ENCODE results near the gene ZSWIM4.

Gene ZSWIM4

GRCh38 chr19:13826652-13827235 is 31.5 kb downstream of the ZSWIM4 start:
- intact Hi-C loops (cut with micrococcal nuclease), result no loop called here
- Mint-ChIP-seq H3K27ac (no peak overlapping the region), H3K36me3 (ENCODE audit: low read depth) (peaks cover 79% of the 10 kb centered on the region), H3K4me1 (ENCODE audit: low read depth) (peaks cover 13% of the 10 kb centered on the region), H3K27me3 (no peaks in the 10 kb centered on the region), H3K9me3 (no peaks in the 10 kb centered on the region), H3K4me3 (no peak overlapping the region)

DNA sequence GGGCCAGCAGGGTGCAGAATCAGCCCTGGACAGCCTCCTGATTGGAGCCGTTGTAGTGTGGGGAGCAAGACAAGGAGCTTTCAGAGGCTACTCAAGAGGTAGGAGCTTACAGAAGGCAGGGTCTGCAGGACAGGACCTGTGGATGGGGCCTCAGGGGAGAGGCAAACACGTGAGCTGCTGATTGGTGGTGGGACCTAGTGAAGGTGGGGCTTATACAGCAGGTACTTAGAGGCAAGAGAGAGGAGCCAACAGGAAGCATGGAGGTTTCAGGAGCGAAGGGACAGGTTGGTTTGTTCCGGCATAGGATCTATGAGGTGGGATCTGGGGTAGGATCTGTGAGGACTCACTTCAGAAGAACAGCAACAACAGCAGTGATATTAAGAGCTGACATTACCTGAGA is 32.4 kb downstream of the ZSWIM4 start:
- H3K27me3 Mint-ChIP-seq, result no peaks in the 10 kb centered on the region
- H3K4me1 Mint-ChIP-seq (ENCODE audit: low read depth), result peaks cover 15% of the 10 kb centered on the region
- H3K4me3 Mint-ChIP-seq, result no peak overlapping the region
- intact Hi-C loops (cut with micrococcal nuclease), result no loop called here
- no peaks in the 10 kb centered on the region for H3K9me3 Mint-ChIP-seq
- H3K27ac Mint-ChIP-seq, result no peak overlapping the region
- peaks cover 78% of the 10 kb centered on the region for H3K36me3 Mint-ChIP-seq (ENCODE audit: low read depth)

- intact Hi-C loops (cut with micrococcal nuclease), result no loop called here
- Mint-ChIP-seq H3K4me1 (ENCODE audit: low read depth) (peaks cover 35% of the 10 kb centered on the region), H3K27me3 (no peaks in the 10 kb centered on the region), H3K36me3 (ENCODE audit: low read depth) (peaks cover 86% of the 10 kb centered on the region), H3K27ac (no peak overlapping the region), H3K4me3 (no peak overlapping the region), H3K9me3 (no peaks in the 10 kb centered on the region)
Observed at GRCh38 chr19:13830114-13830740, 35.0 kb downstream of the ZSWIM4 start.

DNA sequence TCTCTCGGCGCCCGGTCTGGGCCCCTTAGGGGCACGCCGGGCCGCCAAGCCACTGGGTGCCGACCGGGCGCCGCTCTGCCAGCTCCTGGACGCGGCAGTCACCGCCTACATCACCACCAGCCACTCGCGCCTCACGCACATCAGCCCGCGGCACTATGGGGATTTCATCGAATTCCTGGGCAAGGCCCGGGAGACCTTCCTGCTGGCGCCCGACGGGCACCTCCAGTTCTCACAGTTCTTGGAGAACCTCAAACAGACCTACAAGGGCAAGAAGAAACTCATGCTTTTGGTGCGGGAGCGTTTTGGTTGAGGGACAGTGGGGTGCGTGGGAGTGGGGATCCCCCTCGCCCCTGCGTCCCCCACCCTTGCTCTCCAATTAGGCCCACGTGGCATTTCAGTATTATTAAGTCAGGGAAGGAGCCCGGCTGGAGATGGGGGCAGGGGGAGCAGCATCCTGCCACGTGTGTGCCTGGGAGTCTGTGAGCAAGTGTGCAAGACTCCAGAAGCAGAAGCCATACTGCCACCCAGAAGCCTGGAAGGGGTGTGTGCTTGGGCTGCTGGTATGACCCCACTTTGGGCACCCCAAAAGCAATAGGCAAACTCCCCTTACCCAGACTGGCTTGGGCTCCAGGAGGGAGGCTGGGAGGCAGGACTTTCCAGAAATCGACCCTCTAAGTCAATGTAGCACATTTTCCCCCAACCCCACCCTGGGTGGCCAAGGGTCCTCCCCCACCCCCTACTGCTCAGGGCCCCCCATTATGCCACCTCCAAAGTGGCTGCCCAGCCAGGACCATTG is 35.7 kb downstream of the ZSWIM4 start:
- peaks cover 86% of the 10 kb centered on the region for H3K36me3 Mint-ChIP-seq (ENCODE audit: low read depth)

DNA sequence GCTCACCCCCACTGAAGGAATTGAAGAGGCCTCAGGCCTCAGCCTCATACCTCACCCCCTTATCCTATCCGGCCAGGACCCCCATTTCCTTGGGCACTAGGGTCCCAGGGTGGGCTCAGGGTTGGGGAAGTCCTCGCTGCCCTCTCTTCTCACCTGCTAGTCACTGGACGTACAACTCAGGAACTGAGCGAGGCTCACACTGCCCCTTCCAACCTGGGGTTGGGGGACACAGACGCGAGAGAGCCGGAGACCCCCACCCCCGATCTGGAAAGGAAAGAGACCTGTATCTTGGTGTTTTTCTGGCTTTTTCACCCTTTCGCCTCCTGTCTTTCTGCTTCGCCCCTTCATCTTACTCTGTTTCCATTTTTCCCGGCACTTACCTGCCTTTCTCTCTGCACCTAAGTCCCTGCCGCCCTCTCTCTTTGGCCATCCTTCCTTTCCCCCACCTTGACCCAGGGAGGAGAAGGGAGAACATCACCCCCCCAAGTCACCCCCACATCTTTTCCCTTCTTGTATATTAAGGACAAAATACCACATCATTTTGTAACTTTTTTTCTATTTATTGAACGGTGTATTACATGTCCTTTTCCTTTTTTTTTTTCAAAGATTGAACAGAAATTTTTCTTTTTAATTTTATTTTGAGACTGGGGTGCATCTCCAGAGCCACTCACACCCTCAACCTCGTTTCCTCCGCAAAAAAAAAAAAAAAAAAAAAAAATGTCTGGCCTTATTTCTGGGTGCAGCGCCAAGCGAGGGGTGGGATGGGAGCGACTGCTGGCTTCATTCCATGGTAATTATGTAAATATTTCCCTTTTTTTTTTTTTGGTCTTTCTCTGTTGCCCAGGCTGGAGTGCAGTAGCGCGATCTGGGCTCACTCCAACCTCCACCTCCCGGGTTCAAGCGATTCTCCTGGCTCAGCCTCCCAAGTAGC is 36.6 kb downstream of the ZSWIM4 start:
- no peaks in the 10 kb centered on the region for H3K27me3 Mint-ChIP-seq
- peak overlapping the region; percentile 24 for H3K27ac Mint-ChIP-seq
- H3K4me3 Mint-ChIP-seq, result no peak overlapping the region
- no peaks in the 10 kb centered on the region for H3K9me3 Mint-ChIP-seq
- intact Hi-C loops (cut with micrococcal nuclease), result no loop called here
- H3K4me1 Mint-ChIP-seq (ENCODE audit: low read depth), result peaks cover 39% of the 10 kb centered on the region
- H3K36me3 Mint-ChIP-seq (ENCODE audit: low read depth), result peaks cover 86% of the 10 kb centered on the region

More for the DNA sequence above, 35.7 kb downstream of the ZSWIM4 start:
- H3K27me3 Mint-ChIP-seq, result no peaks in the 10 kb centered on the region
- no peaks in the 10 kb centered on the region for H3K9me3 Mint-ChIP-seq
- H3K4me3 Mint-ChIP-seq, result no peak overlapping the region
- intact Hi-C loops (cut with micrococcal nuclease), result no loop called here
- peaks cover 34% of the 10 kb centered on the region for H3K4me1 Mint-ChIP-seq (ENCODE audit: low read depth)
- H3K27ac Mint-ChIP-seq, result no peak overlapping the region

- Mint-ChIP-seq H3K4me1 (ENCODE audit: low read depth) (peaks cover 52% of the 10 kb centered on the region), H3K9me3 (no peaks in the 10 kb centered on the region), H3K4me3 (peak overlapping the region; percentile 69), H3K36me3 (ENCODE audit: low read depth) (peaks cover 85% of the 10 kb centered on the region), H3K27me3 (no peaks in the 10 kb centered on the region), H3K27ac (peak overlapping the region; percentile 100)
- intact Hi-C loops (cut with micrococcal nuclease), result no loop called here
Observed at GRCh38 chr19:13833330-13834243, 38.3 kb downstream of the ZSWIM4 start.

DNA sequence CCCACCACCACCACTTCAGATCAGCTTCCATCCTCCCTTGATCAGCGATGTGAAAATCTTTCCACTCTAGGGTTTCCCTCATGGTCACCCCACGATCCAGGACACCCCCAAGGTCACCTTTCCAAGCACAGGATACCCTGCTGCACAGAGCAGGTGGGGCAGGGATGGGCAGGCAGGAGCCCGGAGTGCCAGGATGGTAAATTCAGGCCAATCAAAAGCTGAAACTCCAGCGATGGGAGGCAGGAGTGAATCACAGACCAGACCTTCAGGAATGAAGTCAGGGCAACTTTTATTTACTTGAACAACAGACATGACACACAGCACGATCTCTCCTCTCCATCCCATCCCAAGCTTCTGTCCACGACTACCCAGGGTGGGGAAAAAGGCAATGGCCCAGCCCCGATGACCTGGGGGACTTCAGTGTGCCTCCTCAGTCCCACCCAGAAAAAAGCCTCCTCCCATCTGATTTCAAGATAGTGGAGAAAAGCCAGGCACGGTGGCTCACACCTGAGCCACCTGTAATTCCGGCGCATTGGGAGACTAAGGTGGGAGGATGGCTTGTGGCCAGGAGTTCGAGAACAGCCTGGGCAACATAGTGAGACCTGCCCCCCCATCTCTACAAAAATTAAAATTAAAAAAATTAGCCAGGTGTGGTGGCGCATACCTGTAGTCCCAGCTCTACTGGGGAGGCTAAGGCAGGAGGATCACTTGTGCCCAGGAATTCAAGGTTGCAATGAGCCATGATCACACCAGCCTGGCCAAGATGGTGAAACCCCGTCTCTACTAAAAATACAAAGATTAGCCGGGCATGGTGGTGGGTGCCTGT is 39.2 kb downstream of the ZSWIM4 start:
- H3K36me3 Mint-ChIP-seq (ENCODE audit: low read depth), result peaks cover 87% of the 10 kb centered on the region
- peaks cover 61% of the 10 kb centered on the region for H3K4me1 Mint-ChIP-seq (ENCODE audit: low read depth)
- peak overlapping the region; percentile 69 for H3K4me3 Mint-ChIP-seq
- no peaks in the 10 kb centered on the region for H3K9me3 Mint-ChIP-seq
- no peaks in the 10 kb centered on the region for H3K27me3 Mint-ChIP-seq
- H3K27ac Mint-ChIP-seq, result peak overlapping the region; percentile 100
- intact Hi-C loops (cut with micrococcal nuclease), result loop anchor here (5.0 kb wide), 1 partner anchor 37 kb away; the partner anchor contains the start of gene ZSWIM4

GRCh38 chr19:13835791-13836723 is 40.8 kb downstream of the ZSWIM4 start:
- H3K9me3 Mint-ChIP-seq, result no peaks in the 10 kb centered on the region
- peak overlapping the region; percentile 62 for H3K4me3 Mint-ChIP-seq
- H3K36me3 Mint-ChIP-seq (ENCODE audit: low read depth), result peaks cover 91% of the 10 kb centered on the region
- H3K4me1 Mint-ChIP-seq (ENCODE audit: low read depth), result peaks cover 69% of the 10 kb centered on the region
- H3K27ac Mint-ChIP-seq, result peak overlapping the region; percentile 100
- no peaks in the 10 kb centered on the region for H3K27me3 Mint-ChIP-seq
- intact Hi-C loops (cut with micrococcal nuclease), result loop anchor here (5.0 kb wide), 1 partner anchor 39 kb away; the partner anchor contains the start of gene ZSWIM4

DNA sequence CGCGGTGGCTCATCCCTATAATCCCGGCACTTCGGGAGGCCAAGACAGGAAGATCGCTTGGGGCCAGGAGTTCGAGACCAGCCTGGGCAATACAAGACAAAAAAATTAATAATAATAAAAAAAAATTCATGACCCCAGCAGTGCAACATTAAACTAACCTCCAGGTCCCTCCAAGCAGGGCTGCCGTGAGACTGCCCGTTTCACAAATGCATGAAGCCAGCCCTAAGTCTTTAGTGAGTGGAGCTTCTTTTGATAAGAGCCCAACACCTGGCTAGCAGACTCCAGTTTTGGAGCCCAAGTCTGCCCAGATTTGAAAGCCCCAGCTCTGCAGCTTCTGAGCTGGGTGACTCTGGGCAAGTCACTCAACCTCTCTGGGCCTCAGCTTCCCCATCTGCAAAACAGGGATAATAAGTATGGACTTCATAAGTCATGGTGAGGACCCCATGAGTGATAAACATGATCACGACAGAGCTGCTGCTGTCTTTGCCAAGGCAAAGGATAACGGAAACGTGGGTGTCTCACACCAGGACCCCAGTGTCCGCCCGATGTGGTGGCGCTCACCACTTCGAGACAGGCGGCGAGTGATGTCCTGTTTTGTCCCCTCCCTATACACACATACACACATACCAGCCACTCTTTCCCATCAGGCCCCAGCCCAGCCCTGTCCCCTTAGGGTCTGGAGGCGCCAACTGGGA is 43.3 kb downstream of the ZSWIM4 start:
- Mint-ChIP-seq H3K4me1 (ENCODE audit: low read depth) (peaks cover 57% of the 10 kb centered on the region), H3K4me3 (peak overlapping the region; percentile 97), H3K36me3 (ENCODE audit: low read depth) (peaks cover 92% of the 10 kb centered on the region), H3K27me3 (no peaks in the 10 kb centered on the region), H3K9me3 (no peaks in the 10 kb centered on the region), H3K27ac (peak overlapping the region; percentile 100)
- intact Hi-C loops (cut with micrococcal nuclease), result loop anchor here (5.0 kb wide), 1 partner anchor 41 kb away; the partner anchor contains the start of gene ZSWIM4

- intact Hi-C loops (cut with micrococcal nuclease), result loop anchor here (5.0 kb wide), 1 partner anchor 42 kb away; the partner anchor contains the start of gene ZSWIM4
- Mint-ChIP-seq H3K27me3 (no peaks in the 10 kb centered on the region), H3K4me3 (peak overlapping the region; percentile 97), H3K9me3 (no peaks in the 10 kb centered on the region), H3K4me1 (ENCODE audit: low read depth) (peaks cover 57% of the 10 kb centered on the region), H3K36me3 (ENCODE audit: low read depth) (peaks cover 84% of the 10 kb centered on the region), H3K27ac (peak overlapping the region; percentile 100)
Observed at GRCh38 chr19:13839130-13839937, 44.1 kb downstream of the ZSWIM4 start.

Data from dendritic cell treated with granulocyte-macrophage colony-stimulating factor and Interleukin-4, amounts not matched to agents 40 ng/mL and 50 ng/mL, for 4 days (primary cell).